WERI-Rb-1 (cell line): ENCODE measurements around the gene IRS2.

ENCODE experiments used
- DNase-seq: peaks from one replicate; pipeline ENCODE4 v3.0.0-alpha.2; 2020
- H3K27ac ChIP-seq: fragments of 250-450 bp; sonication (Bioruptor Pico); 2 replicates; pipeline ENCODE4 v1.5.1; 2020; ENCODE audit warnings: mild to moderate bottlenecking, moderate library complexity
- H3K27me3 ChIP-seq: fragments of 250-450 bp; sonication (Bioruptor Pico); 2 replicates; pipeline ENCODE4 v1.5.1; 2021; ENCODE audit warnings: mild to moderate bottlenecking, low read depth, moderate library complexity; ENCODE audit not compliant: insufficient read depth, severe bottlenecking
- H3K36me3 ChIP-seq: fragments of 250-450 bp; sonication (Bioruptor Pico); 2 replicates; pipeline ENCODE4 v1.5.1; 2020; ENCODE audit warnings: mild to moderate bottlenecking, moderate library complexity
- H3K4me3 ChIP-seq: 2 replicates; pipeline ENCODE4 v1.5.1; 2011; ENCODE audit warnings: low read depth, mild to moderate bottlenecking, control low read depth, low read length
- H3K9me3 ChIP-seq: fragments of 250-450 bp; sonication (Bioruptor Pico); 2 replicates; pipeline ENCODE4 v1.5.1; 2021; ENCODE audit warnings: mild to moderate bottlenecking, moderate library complexity; ENCODE audit not compliant: severe bottlenecking
- CTCF ChIP-seq: IDR thresholded peaks from 2 replicates; pipeline ENCODE4 v1.5.1; 2011; ENCODE audit warnings: low read depth, mild to moderate bottlenecking, control low read depth, inconsistent platforms, low read length

IRS2 gene

GRCh38 chr13:109724603-109725002, 61.8 kb downstream of the IRS2 start:
- no peak overlapping the region for H3K4me3 ChIP-seq
- H3K9me3 ChIP-seq, result no peaks in the 10 kb centered on the region
- DNase-seq, result no peak
- no peaks in the 10 kb centered on the region for H3K36me3 ChIP-seq
- no peaks in the 10 kb centered on the region for H3K27me3 ChIP-seq
- TF ChIP-seq CTCF, result no peak
- H3K27ac ChIP-seq, result no peak overlapping the region

DNA sequence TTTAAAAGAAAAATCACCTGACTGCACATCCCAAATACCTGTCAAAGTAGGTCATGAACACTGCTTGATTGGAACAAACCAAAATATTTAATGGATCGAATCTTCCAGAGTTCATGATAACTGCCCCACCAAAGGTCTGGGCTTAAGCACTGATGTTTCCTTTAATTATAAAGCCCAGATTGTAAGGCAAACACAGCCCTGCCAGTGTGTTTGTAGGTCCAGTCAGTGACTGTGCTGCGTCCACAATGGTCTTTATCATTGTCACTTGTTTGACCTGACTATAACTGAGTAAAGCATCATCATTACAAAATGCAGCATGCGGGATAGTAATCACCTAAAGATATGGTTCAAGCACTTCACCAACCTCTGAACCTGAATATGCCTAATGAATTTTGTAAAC, 63.3 kb downstream of the IRS2 start:
- Histone ChIP-seq H3K36me3 (no peaks in the 10 kb centered on the region), H3K27me3 (no peaks in the 10 kb centered on the region), H3K4me3 (no peak overlapping the region), H3K27ac (no peak overlapping the region), H3K9me3 (no peaks in the 10 kb centered on the region)
- no peak for TF ChIP-seq CTCF
- no peak for DNase-seq

- H3K27me3 ChIP-seq, result no peaks in the 10 kb centered on the region
- no peak for DNase-seq
Measured at GRCh38 chr13:109722068-109722467, 64.3 kb downstream of the IRS2 start.

GRCh38 chr13:109720758-109721184, 65.6 kb downstream of the IRS2 start:
- no peak for DNase-seq
- H3K27ac ChIP-seq, result no peak overlapping the region
- H3K4me3 ChIP-seq, result no peak overlapping the region
- no peaks in the 10 kb centered on the region for H3K36me3 ChIP-seq
- TF ChIP-seq CTCF, result no peak
- no peaks in the 10 kb centered on the region for H3K9me3 ChIP-seq
- H3K27me3 ChIP-seq, result no peaks in the 10 kb centered on the region

More at GRCh38 chr13:109722068-109722467, 64.3 kb downstream of the IRS2 start:
- TF ChIP-seq CTCF, result no peak
- Histone ChIP-seq H3K9me3 (no peaks in the 10 kb centered on the region), H3K36me3 (no peaks in the 10 kb centered on the region), H3K4me3 (no peak overlapping the region), H3K27ac (no peak overlapping the region)

GRCh38 chr13:109719962-109720646, 66.3 kb downstream of the IRS2 start:
- no peaks in the 10 kb centered on the region for H3K9me3 ChIP-seq
- no peak for TF ChIP-seq CTCF
- H3K27ac ChIP-seq, result no peak overlapping the region
- DNase-seq, result no peak
- H3K4me3 ChIP-seq, result no peak overlapping the region
- no peaks in the 10 kb centered on the region for H3K27me3 ChIP-seq
- no peaks in the 10 kb centered on the region for H3K36me3 ChIP-seq

DNA sequence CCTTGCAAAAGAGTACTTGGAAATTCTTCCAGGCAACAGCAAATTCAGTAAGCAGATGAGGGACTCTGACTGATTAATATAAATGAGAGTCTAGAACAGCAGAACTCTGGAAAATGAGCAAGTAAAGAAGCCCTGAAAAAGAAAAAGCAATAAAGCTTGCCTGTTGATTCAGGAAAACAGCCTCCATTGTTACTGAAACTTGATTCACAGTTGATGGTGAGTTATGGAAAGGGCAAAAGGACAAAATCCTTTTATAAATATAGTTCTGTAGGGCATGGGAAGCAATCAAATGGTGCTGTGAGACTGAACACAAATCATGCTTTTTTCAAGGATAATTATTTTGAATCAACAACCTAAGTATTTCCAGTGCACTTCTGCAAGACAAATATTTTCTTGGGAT, 67.7 kb downstream of the IRS2 start:
- H3K27ac ChIP-seq, result no peak overlapping the region
- no peaks in the 10 kb centered on the region for H3K9me3 ChIP-seq
- H3K27me3 ChIP-seq, result no peaks in the 10 kb centered on the region
- H3K4me3 ChIP-seq, result no peak overlapping the region
- TF ChIP-seq CTCF, result no peak
- H3K36me3 ChIP-seq, result no peaks in the 10 kb centered on the region
- no peak for DNase-seq
